ENCODE results near the gene AGPAT1. TPM values are rescaled to one million over a fixed set of nuclear protein-coding genes. Genes with fewer than 3 reads are reported as not detected.
A peak's percentile ranks its signal among the peaks of the same experiment; 100 is the strongest.

The AGPAT1 gene
- total RNA-seq, 1 donor, result 19.2 TPM

- Histone ChIP-seq H3K4me2 (ENCODE audit: insufficient read depth, low read length) (peak overlapping the region; percentile 99), H4K20me1 (ENCODE audit: insufficient read depth, low read length) (no peaks in the 10 kb centered on the region), H3K79me2 (ENCODE audit: insufficient read depth, low read length) (peaks cover 31% of the 10 kb centered on the region), H3K27me3 (ENCODE audit: insufficient read depth, low read length) (no peaks in the 10 kb centered on the region), H2AFZ (ENCODE audit: low read length) (peak overlapping the region; percentile 87), H3K4me3 (ENCODE audit: insufficient read depth, low read length) (peak overlapping the region; percentile 86), H3K4me1 (ENCODE audit: insufficient read depth, low read length) (peaks cover 35% of the 10 kb centered on the region), H3K27ac (ENCODE audit: low read depth, low read length) (peak overlapping the region; percentile 93), H3K36me3 (ENCODE audit: insufficient read depth, low read length) (peaks cover 26% of the 10 kb centered on the region), H3K9me3 (ENCODE audit: low read depth, low read length) (no peaks in the 10 kb centered on the region)
- TF ChIP-seq, protein P1, sequence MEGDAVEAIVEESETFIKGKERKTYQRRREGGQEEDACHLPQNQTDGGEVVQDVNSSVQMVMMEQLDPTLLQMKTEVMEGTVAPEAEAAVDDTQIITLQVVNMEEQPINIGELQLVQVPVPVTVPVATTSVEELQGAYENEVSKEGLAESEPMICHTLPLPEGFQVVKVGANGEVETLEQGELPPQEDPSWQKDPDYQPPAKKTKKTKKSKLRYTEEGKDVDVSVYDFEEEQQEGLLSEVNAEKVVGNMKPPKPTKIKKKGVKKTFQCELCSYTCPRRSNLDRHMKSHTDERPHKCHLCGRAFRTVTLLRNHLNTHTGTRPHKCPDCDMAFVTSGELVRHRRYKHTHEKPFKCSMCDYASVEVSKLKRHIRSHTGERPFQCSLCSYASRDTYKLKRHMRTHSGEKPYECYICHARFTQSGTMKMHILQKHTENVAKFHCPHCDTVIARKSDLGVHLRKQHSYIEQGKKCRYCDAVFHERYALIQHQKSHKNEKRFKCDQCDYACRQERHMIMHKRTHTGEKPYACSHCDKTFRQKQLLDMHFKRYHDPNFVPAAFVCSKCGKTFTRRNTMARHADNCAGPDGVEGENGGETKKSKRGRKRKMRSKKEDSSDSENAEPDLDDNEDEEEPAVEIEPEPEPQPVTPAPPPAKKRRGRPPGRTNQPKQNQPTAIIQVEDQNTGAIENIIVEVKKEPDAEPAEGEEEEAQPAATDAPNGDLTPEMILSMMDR (IDR thresholded peaks at IDR 0.05; ENCODE audit: extremely low read depth, low read depth, low read length), result no peak
- DNase-seq (ENCODE audit: insufficient read length, low spot score, missing footprints), result peak; percentile 42
These were observed 2.9 kb upstream of the AGPAT1 start for GRCh38 chr6:32178547-32179440.

DNA sequence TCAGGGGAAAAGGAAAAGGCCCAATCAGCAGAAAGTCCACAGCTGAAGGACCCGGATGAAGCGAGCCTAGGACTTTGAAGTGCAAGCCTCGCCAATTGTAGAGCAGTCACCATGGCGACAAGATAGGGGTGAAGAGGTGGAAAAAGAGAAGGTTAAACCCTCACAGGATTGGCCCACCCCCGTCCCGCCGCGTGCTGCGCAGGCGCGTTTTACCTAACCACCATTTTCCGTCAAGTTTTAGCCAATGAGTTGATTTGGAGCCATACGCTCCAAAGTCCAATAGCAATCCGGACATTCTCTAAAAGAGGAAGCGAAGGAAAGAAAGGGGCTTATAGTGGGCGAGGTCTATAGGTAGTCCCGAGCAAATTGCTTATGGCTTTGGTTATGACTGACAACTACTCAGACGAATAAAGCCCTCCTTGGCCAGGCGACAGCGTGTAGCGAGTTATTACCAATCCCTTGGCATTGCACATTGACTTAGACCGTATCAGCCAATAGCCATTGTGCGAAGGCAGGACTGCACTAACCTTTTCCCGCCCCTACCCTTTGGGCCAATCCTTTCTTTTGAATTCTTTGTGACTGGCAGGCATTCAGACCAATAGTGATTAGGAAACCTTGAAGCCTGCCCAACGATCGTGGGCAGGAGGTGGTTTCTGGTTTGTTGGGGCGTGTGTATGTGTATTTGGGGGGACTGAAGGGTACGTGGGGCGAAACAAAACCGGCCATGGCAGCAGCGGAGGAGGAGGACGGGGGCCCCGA is 2.1 kb upstream of the AGPAT1 start, which contains the start of gene RNF5:
Gene RNF5, plus strand, starts transcription at position 618 of the 759 bp plus-strand sequence. Its CDS starts 107 bp downstream, at position 725.
- Histone ChIP-seq H2AFZ (ENCODE audit: low read length) (peak within 1 kb of the TSS; percentile 93), H4K20me1 (ENCODE audit: insufficient read depth, low read length) (no peaks in the 10 kb centered on the region), H3K4me1 (ENCODE audit: insufficient read depth, low read length) (peaks cover 35% of the 10 kb centered on the region), H3K4me2 (ENCODE audit: insufficient read depth, low read length) (peak within 1 kb of the TSS; percentile 99), H3K36me3 (ENCODE audit: insufficient read depth, low read length) (peaks cover 20% of the 10 kb centered on the region), H3K79me2 (ENCODE audit: insufficient read depth, low read length) (peaks cover 40% of the 10 kb centered on the region), H3K27me3 (ENCODE audit: insufficient read depth, low read length) (no peaks in the 10 kb centered on the region), H3K4me3 (ENCODE audit: insufficient read depth, low read length) (peak within 1 kb of the TSS; percentile 86), H3K27ac (ENCODE audit: low read depth, low read length) (peak within 1 kb of the TSS; percentile 93), H3K9me3 (ENCODE audit: low read depth, low read length) (no peaks in the 10 kb centered on the region)
- TF ChIP-seq, protein P1 (IDR thresholded peaks at IDR 0.05; ENCODE audit: extremely low read depth, low read depth, low read length), result no peak
- peak; percentile 99 for DNase-seq (ENCODE audit: insufficient read length, low spot score, missing footprints)

- Histone ChIP-seq H3K4me1 (ENCODE audit: insufficient read depth, low read length) (peaks cover 35% of the 10 kb centered on the region), H3K4me2 (ENCODE audit: insufficient read depth, low read length) (peak overlapping the region; percentile 99), H3K79me2 (ENCODE audit: insufficient read depth, low read length) (peaks cover 47% of the 10 kb centered on the region), H3K27me3 (ENCODE audit: insufficient read depth, low read length) (no peaks in the 10 kb centered on the region), H4K20me1 (ENCODE audit: insufficient read depth, low read length) (no peaks in the 10 kb centered on the region), H3K27ac (ENCODE audit: low read depth, low read length) (peak overlapping the region; percentile 93), H3K4me3 (ENCODE audit: insufficient read depth, low read length) (peak overlapping the region; percentile 86), H2AFZ (ENCODE audit: low read length) (peak overlapping the region; percentile 93), H3K9me3 (ENCODE audit: low read depth, low read length) (no peaks in the 10 kb centered on the region), H3K36me3 (ENCODE audit: insufficient read depth, low read length) (peaks cover 13% of the 10 kb centered on the region)
- TF ChIP-seq, protein P1 (IDR thresholded peaks at IDR 0.05; ENCODE audit: extremely low read depth, low read depth, low read length), result no peak
- DNase-seq (ENCODE audit: insufficient read length, low spot score, missing footprints), result peak; percentile 92
These were observed 1.4 kb upstream of the AGPAT1 start for GRCh38 chr6:32177183-32177787.

Data from osteoblast (primary cell).